HG03045 (cell line): Measurements from ENCODE around the gene SLC16A3.

Source experiments
- ATAC-seq: cut with Tn5 transposase; IDR thresholded peaks from one replicate; pipeline ENCODE4 v1.9.1; 2021; ENCODE audit warnings: mild to moderate bottlenecking, moderate library complexity; ENCODE audit not compliant: unreplicated experiment

The SLC16A3 gene

GRCh38 chr17:82280537-82280936 lies 51.7 kb downstream of the SLC16A3 start:
- ATAC-seq, result no peak

GRCh38 chr17:82281076-82281475 lies 52.2 kb downstream of the SLC16A3 start:
- ATAC-seq, result no peak

- ATAC-seq, result no peak
Observed at GRCh38 chr17:82281502-82282238, 52.8 kb downstream of the SLC16A3 start.

- ATAC-seq, result no peak
Observed at GRCh38 chr17:82282239-82283207, 53.7 kb downstream of the SLC16A3 start.

- ATAC-seq, result no peak
Observed at GRCh38 chr17:82283208-82283749, 54.4 kb downstream of the SLC16A3 start.

GRCh38 chr17:82285141-82285540 lies 56.3 kb downstream of the SLC16A3 start:
- no peak for ATAC-seq

- ATAC-seq, result no peak
Observed at GRCh38 chr17:82287013-82287867, 58.4 kb downstream of the SLC16A3 start.

GRCh38 chr17:82287868-82288801 lies 59.3 kb downstream of the SLC16A3 start:
- no peak for ATAC-seq
